ENCODE results near the gene SEMA3F. TPM values are rescaled to one million over a fixed set of nuclear protein-coding genes. Genes with fewer than 3 reads are reported as not detected.
"Not testable (repeated sequence)": the region's sequence is repeated elsewhere in the genome, so short reads cannot be mapped to it uniquely, and the experiment has no call there.

The SEMA3F gene
- total RNA-seq, 2 donors from 2014 or later, result 14.7 to 24.0 TPM

DNA sequence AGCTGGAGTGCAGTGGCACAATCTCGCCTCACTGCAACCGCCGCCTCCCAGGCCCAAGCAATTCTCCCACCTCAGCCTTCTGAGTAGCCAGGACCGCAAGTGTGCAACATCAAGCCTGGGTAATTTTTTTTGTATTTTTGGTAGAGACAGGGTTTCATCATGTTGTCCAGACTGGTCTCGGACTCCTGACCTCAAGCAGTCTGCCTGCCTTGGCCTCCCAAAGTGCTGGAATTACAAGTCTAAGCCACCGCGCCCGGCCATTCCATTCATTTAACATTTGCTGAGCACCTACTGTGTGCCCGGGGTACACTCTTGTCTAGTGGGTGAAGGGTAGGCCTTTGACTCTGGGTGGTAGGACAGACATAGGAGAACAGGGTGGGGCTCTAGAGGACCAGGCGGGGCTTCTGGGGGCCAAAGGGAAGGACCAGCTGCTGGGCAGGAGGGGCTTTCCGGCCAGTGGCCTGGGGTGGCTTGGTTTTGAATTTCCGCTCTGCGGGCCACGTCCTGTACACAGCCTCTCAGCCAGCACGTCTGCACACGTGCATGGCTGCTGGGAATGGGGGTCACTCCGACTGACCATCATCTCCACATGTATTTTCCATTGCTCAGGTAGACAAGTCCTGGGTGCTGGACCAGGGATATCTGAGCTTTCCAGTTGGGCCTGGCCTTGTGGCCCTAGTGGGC lies 52.4 kb downstream of the SEMA3F start:
- Histone ChIP-seq H3K27ac (no peak overlapping the region), H3K27me3 (peaks cover 39% of the 10 kb centered on the region), H3K4me3 (no peak overlapping the region), H3K4me1 (no peaks in the 10 kb centered on the region), H3K9ac (ENCODE audit: low read depth in 2 of 2, low read length in 2 of 2) (no peak overlapping the region), H3K9me3 (no peaks in the 10 kb centered on the region), H3K36me3 (no peaks in the 10 kb centered on the region)
- DNase-seq, result no peak
- TF ChIP-seq, protein P1, sequence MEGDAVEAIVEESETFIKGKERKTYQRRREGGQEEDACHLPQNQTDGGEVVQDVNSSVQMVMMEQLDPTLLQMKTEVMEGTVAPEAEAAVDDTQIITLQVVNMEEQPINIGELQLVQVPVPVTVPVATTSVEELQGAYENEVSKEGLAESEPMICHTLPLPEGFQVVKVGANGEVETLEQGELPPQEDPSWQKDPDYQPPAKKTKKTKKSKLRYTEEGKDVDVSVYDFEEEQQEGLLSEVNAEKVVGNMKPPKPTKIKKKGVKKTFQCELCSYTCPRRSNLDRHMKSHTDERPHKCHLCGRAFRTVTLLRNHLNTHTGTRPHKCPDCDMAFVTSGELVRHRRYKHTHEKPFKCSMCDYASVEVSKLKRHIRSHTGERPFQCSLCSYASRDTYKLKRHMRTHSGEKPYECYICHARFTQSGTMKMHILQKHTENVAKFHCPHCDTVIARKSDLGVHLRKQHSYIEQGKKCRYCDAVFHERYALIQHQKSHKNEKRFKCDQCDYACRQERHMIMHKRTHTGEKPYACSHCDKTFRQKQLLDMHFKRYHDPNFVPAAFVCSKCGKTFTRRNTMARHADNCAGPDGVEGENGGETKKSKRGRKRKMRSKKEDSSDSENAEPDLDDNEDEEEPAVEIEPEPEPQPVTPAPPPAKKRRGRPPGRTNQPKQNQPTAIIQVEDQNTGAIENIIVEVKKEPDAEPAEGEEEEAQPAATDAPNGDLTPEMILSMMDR (IDR thresholded peaks at IDR 0.05), result no peak
- intact Hi-C loops (cut with DNase I), result no loop called here

DNA sequence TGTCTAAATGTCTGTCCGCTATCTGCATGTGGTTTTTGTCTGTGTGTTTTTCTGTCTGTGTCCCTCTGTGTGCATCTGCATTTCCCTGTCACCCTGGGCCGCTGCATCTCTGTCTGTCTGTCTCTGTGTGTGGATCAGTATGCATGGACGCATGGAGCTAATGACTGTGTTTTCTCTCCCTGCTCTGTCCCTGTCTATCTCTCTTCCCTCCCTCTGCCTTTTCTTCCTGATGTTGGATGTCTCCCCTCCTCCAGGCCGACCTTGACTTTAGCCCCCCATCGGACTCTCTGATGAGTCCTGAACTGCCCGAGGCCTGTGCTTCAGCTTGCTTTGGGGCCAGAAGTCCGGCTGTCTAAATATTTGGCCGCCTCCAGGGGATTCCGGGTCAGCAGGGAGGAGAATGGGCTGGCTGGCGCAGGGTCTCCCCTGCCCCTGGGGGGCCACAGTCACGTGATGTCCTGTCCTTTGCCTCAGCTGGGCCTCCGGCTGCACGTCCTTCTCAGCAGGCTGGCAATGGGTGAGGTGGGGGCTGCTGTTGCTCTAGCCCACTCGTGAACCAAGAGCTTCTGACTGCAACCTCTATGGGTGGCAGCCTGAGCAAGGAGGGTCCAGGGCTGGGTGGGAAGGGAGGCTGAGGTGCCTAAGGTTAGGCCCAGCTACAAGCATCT lies 53.7 kb downstream of the SEMA3F start:
- intact Hi-C loops (cut with DNase I), result no loop called here
- TF ChIP-seq, protein P1 (IDR thresholded peaks at IDR 0.05), result no peak
- H3K27ac ChIP-seq, result no peak overlapping the region
- DNase-seq, result no peak
- no peaks in the 10 kb centered on the region for H3K4me1 ChIP-seq
- no peaks in the 10 kb centered on the region for H3K36me3 ChIP-seq
- peaks cover 29% of the 10 kb centered on the region for H3K27me3 ChIP-seq
- no peaks in the 10 kb centered on the region for H3K9me3 ChIP-seq
- H3K9ac ChIP-seq (ENCODE audit: low read depth in 2 of 2, low read length in 2 of 2), result no peak overlapping the region
- no peak overlapping the region for H3K4me3 ChIP-seq

DNA sequence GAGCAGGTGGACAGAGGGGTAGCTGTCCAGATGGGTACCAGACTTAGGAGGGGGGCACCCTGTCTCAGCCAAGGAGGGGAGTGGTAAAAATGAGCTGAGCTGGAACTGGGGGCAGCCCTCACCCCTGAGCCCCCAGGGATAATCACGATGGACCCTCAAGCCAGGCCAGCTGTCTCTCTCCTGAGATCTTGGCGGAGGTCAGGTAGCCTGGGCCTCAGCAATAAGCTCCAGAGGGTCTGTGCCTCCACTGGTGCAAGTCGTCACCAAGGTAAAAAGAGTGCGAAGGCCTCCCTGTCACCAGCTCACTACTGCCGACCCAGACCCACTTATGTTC lies 55.0 kb downstream of the SEMA3F start:
- Histone ChIP-seq H3K9ac (ENCODE audit: low read depth in 2 of 2, low read length in 2 of 2) (no peak overlapping the region), H3K27ac (no peak overlapping the region)
- TF ChIP-seq, protein P1 (IDR thresholded peaks at IDR 0.05), result no peak

DNA sequence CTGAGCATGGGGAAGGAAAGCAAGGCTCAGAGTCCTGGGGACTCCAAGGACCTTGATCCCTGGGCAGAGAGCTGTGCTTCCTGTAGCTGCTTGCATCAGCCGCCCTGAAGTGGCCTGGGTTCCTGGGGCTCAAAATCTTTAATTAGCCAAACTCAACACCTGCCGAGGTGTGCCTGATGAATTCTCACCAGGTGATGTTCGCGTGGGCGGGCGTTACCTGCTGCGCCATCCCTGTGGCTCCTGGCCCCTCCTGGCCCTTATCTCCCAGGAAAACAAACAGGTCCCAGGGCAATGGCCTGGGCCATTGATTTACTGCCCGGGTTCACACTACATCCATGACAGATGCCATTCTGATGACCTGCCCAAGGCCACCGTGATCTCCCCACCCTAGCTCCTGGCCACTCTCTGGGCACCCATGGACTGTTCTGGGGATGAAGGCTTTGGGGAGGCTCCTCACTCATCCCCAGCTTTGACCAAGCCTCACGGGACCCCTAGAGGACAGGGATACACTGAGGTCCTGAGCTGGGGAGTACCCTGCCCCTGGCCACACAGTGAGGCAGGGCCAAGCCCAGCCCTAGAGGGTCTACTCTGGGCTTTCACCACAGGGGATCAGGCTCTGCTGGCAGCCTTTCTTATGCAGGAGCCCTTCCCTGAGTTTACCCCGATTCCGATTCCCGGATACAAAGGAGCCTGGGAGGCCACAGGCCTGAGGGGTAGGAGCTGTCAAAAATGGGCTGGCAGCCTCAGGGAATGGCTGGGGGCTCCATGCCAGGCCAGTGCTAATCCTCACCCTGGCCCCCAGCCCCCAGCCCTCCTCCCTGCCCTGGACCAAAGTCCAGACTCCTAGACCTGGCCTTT lies 55.6 kb downstream of the SEMA3F start:
- peak; percentile 41 for DNase-seq
- no peaks in the 10 kb centered on the region for H3K4me1 ChIP-seq
- intact Hi-C loops (cut with DNase I), result no loop called here
- H3K36me3 ChIP-seq, result no peaks in the 10 kb centered on the region
- no peak overlapping the region for H3K9ac ChIP-seq (ENCODE audit: low read depth in 2 of 2, low read length in 2 of 2)
- no peak overlapping the region for H3K4me3 ChIP-seq
- H3K27ac ChIP-seq, result no peak overlapping the region
- H3K9me3 ChIP-seq, result no peaks in the 10 kb centered on the region
- TF ChIP-seq, protein P1 (IDR thresholded peaks at IDR 0.05), result no peak
- peaks cover 10% of the 10 kb centered on the region for H3K27me3 ChIP-seq

More for the DNA sequence above, 55.0 kb downstream of the SEMA3F start:
- H3K4me3 ChIP-seq, result no peak overlapping the region
- no peaks in the 10 kb centered on the region for H3K36me3 ChIP-seq
- H3K4me1 ChIP-seq, result no peaks in the 10 kb centered on the region
- intact Hi-C loops (cut with DNase I), result no loop called here
- H3K9me3 ChIP-seq, result no peaks in the 10 kb centered on the region
- H3K27me3 ChIP-seq, result peaks cover 16% of the 10 kb centered on the region
- no peak for DNase-seq

DNA sequence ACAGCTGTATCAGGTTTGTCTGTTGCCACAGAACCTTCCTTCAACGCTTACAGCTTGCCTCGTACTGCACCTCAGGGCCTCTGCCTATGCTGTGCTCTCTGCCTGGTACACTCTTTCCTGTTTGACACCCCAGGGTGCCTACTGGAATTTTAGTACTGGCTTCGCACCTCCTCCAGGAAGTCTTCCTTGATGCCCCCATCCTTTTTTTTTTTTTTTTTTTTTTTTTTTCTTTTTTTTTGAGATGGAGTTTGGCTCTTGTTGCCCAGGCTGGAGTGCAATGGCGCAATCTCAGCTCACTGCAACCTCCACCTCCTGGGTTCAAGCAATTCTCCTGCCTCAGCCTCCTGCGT lies 56.2 kb downstream of the SEMA3F start:
- H3K27me3 ChIP-seq; DNase-seq; H3K9ac ChIP-seq (ENCODE audit: low read depth in 2 of 2, low read length in 2 of 2); H3K4me1 ChIP-seq; intact Hi-C loops (cut with DNase I); H3K9me3 ChIP-seq; H3K36me3 ChIP-seq; H3K4me3 ChIP-seq; H3K27ac ChIP-seq: not testable (repeated sequence)
